Left ventricle myocardium inferior (tissue), 1 donor: Measurements from ENCODE around the gene SRSF11. TPM values are rescaled to one million over a fixed set of nuclear protein-coding genes. Genes with fewer than 3 reads are reported as not detected.

Source experiments
- DNase-seq: peaks from one replicate; pipeline ENCODE4 v3.0.0-alpha.2; 2020
- H3K27ac ChIP-seq: fragments of 200-600 bp; replicated peaks from 2 replicates; pipeline ENCODE4 v1.8.0; 2021
- H3K27me3 ChIP-seq: fragments of 200-600 bp; 2 replicates; pipeline ENCODE4 v1.8.0; 2021; ENCODE audit warnings: low read depth
- H3K36me3 ChIP-seq: fragments of 200-600 bp; 2 replicates; pipeline ENCODE4 v1.8.0; 2021
- H3K4me1 ChIP-seq: fragments of 200-600 bp; 2 replicates; pipeline ENCODE4 v1.8.0; 2021
- H3K4me3 ChIP-seq: fragments of 200-600 bp; 2 replicates; pipeline ENCODE4 v1.8.0; 2021; ENCODE audit warnings: mild to moderate bottlenecking, moderate library complexity
- H3K9me3 ChIP-seq: fragments of 200-600 bp; replicated peaks from 2 replicates; pipeline ENCODE4 v1.8.0; 2021
- CTCF ChIP-seq: fragments of 200-600 bp; IDR thresholded peaks from 2 replicates; pipeline ENCODE4 v1.8.0; 2021; ENCODE audit warnings: antibody characterized with exemption, mild to moderate bottlenecking, borderline replicate concordance
- intact Hi-C: fragments of 100-400 bp; cut with micrococcal nuclease; formaldehyde crosslinking; loops from one replicate; pipeline ENCODE4 v1.11.0; 2022
- total RNA-seq: library from RNA; stranded (reverse); fragmentation: NEBNext Ultra II Directional; extraction: Animal tissue kit (Norgen Biotek cat#: 25700); gene quantifications from one replicate; pipeline ENCODE4 v1.2.1, GENCODE V29; 2021
- donor health status: DM: no; HTN: yes; CAD: no; lungs with severe emphysema.

Gene SRSF11
- total RNA-seq, 1 donor from 2014 or later = 48.6 TPM

GRCh38 chr1:70286453-70286852 lies 65.3 kb downstream of the SRSF11 start:
- intact Hi-C loops = no loop called here
- no peaks in the 10 kb centered on the region for H3K9me3 ChIP-seq
- H3K4me1 ChIP-seq = no peaks in the 10 kb centered on the region
- DNase-seq = no peak
- no peak overlapping the region for H3K4me3 ChIP-seq
- no peak for TF ChIP-seq CTCF
- H3K27ac ChIP-seq = no peak overlapping the region
- peaks cover 36% of the 10 kb centered on the region for H3K36me3 ChIP-seq
- no peaks in the 10 kb centered on the region for H3K27me3 ChIP-seq

DNA sequence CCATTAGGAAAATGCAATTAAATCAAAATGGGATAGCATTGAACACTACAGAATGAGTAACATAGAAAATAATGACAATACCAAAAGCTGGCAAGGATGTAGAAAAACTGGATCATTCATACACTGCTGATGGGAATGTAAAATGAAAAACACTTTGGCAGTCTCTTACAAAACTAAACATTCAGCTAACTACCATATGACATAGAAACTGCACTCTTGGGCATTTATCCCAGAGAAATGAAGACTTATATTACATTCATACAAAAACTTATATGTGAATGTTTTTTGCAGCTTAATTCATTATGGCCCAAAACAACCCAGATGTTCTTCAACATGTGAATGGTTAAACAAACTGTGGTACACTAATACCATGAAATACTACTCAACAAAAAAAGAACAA lies 67.0 kb downstream of the SRSF11 start:
- Histone ChIP-seq H3K27me3 (no peaks in the 10 kb centered on the region), H3K9me3 (no peaks in the 10 kb centered on the region), H3K36me3 (peaks cover 49% of the 10 kb centered on the region), H3K27ac (no peak overlapping the region), H3K4me3 (no peak overlapping the region), H3K4me1 (no peaks in the 10 kb centered on the region)
- DNase-seq = no peak
- intact Hi-C loops = no loop called here
- TF ChIP-seq CTCF = no peak

GRCh38 chr1:70290218-70290617 lies 69.0 kb downstream of the SRSF11 start:
- no peaks in the 10 kb centered on the region for H3K27me3 ChIP-seq
- H3K36me3 ChIP-seq = peaks cover 64% of the 10 kb centered on the region
- no peak overlapping the region for H3K4me3 ChIP-seq
- TF ChIP-seq CTCF = no peak
- H3K9me3 ChIP-seq = no peaks in the 10 kb centered on the region
- H3K27ac ChIP-seq = no peak overlapping the region
- DNase-seq = no peak
- no peaks in the 10 kb centered on the region for H3K4me1 ChIP-seq
- intact Hi-C loops = no loop called here

- intact Hi-C loops = no loop called here
- Histone ChIP-seq H3K27me3 (no peaks in the 10 kb centered on the region), H3K36me3 (peaks cover 66% of the 10 kb centered on the region), H3K4me1 (no peaks in the 10 kb centered on the region), H3K9me3 (no peaks in the 10 kb centered on the region), H3K4me3 (no peak overlapping the region), H3K27ac (no peak overlapping the region)
- TF ChIP-seq CTCF = no peak
- no peak for DNase-seq
Measured at GRCh38 chr1:70293186-70293843, 72.1 kb downstream of the SRSF11 start.

DNA sequence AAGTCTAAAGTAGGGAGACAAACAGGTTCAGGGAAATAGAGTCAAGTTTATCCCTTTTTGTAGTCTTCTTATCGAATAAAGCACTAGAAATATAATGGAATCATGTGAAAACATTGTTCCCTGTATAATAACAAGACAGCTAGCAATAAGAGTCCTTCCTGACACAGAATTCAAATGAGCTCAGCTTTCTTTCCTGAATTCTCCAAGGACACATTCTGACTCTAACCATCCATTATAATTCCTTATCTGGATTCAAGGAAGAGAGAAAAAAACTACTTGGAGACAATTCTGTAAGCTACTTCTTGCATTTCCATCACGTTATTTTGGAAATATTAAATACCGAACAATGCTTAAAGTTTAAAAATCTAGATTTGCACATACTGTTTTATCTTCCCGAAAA lies 74.6 kb downstream of the SRSF11 start:
- no peak overlapping the region for H3K4me3 ChIP-seq
- no peaks in the 10 kb centered on the region for H3K9me3 ChIP-seq
- TF ChIP-seq CTCF = no peak
- no peak for DNase-seq
- intact Hi-C loops = no loop called here
- no peak overlapping the region for H3K27ac ChIP-seq
- no peaks in the 10 kb centered on the region for H3K4me1 ChIP-seq
- peaks cover 71% of the 10 kb centered on the region for H3K36me3 ChIP-seq
- H3K27me3 ChIP-seq = no peaks in the 10 kb centered on the region
